HK-2 (cell line): ENCODE results near the gene SLC29A2.

Experiments used
- DNase-seq: peaks from one replicate; pipeline ENCODE4 v3.0.0-alpha.2; 2018; ENCODE audit not compliant: unreplicated experiment

Gene SLC29A2

DNA sequence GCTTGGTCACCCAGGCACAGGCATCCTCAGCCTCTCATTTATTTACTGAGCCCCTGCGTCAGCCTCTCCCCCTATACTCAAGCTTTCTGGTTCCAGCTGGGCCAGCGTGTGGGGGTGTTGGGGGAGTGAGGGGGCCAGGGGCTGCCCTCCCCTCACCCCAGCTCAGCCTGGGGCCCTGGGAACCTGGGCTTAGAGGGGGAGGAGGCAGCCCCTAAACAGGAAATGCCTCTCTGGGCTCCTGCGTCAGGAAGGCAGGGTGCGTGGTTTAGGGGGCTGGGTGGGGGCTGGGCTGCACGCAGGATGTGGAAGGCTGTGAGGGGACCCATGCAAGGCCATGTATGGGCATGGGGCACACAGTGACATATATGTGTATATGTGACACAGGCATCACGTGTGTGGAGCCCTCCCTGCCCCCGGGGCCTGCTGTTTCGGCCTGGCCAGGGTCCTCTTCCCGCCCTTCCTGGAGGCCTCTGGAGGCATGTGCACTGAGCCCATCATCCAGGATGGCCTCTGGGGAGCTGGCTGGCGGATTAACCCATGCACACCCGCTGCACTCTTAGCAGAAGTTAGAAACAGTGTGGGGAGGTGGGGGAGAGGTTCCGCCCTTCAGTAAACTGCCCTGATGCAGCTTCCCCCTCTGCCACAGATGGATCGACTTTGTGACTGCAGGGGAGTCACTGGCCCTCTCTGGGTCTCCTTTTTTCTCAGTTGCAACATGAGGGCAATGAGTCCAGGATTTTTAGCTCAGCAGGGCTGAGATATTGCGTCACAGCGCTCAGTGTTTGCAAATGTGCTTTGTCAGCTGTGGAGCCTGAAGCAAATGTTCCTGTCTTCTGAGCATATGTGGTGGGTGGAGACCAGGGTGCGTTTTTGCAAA, 53.6 kb downstream of the SLC29A2 start:
- no peak for DNase-seq

DNA sequence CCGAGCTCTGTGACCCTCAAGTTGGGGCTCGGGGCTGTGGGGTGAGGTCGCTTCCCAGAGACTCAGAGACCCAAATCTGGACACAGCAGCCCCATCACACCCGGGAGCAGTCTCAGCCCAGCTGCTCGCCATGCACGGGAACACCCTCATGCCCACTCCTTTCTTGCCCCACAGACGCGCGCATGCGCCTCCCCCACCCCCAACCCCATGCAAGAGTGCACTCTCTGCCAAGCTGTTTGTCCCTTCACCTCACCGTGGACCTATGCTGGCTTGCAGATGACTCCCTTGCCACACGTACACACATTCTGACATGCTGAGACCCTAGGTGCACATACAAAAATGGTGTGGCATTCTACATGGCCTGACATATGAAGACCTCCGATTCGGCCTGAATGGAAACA, 54.2 kb downstream of the SLC29A2 start:
- no peak for DNase-seq

DNA sequence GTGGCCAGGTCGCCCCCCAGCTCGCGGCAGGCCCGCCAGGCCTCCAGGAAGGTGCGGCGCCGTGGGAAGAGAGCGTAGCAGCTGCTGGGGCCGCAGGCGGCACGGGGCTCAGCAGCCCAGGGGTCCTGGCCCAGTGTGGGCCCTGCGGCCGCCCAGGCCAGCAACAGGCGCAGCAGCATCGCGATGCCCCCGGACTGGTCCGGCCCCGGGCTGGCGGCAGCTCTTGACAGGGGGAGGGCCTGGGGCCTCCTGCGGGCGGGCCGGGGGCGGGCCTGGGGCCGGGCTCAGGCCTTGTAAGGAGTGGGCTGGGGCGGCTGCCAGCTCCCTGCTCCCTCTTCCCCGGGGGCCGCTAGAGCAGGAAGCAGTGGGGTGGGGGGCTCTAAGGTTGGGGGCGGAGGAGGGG, 54.7 kb downstream of the SLC29A2 start, which contains the start of gene CD248:
Gene CD248 (minus strand): TSS at position 196 of the 403 bp plus-strand sequence. CDS start 17 bp downstream, at position 179.
- no peak for DNase-seq

DNA sequence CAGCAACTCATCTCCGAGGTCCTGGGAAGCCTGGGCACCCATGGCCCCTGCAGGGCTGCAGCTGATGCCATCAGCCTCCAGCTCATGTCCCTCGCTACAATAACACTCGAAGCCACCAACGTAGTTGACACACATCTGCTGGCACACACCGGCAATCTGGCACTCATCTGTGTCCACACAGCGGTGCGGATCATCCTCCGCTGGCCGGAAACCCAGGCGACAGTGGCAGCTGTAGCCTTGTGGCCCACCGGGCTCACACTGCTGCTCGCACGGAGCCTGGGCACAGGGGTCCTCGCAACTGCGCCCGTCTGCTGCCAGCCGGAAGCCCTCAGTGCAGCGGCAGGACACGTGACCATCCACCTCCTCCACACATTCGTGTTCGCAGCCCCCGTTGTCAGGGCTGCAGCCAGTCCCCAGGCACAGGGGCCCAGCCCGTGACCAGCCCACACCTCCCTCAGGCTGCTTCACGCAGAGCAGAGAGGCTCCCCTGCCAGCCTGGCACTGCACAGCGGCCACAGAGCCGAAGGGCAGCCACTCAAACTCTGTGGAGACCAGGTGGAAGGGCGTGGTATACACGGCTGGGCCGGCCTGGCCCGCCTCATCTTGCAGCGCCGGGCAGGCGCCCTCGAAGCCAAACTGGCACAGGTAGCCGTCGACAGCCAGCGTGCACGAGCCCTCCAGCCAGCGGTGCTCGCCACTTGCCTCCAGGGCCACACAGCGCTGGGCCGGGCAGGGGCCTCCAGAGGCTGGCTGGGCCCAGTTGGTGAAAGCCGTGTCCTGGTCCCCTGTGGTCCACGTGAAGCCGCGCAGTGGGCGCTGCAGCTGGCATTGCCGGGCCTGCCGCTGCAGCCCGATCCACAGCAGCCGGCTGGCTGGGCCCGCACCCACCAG, 55.4 kb downstream of the SLC29A2 start:
- DNase-seq, result no peak

DNA sequence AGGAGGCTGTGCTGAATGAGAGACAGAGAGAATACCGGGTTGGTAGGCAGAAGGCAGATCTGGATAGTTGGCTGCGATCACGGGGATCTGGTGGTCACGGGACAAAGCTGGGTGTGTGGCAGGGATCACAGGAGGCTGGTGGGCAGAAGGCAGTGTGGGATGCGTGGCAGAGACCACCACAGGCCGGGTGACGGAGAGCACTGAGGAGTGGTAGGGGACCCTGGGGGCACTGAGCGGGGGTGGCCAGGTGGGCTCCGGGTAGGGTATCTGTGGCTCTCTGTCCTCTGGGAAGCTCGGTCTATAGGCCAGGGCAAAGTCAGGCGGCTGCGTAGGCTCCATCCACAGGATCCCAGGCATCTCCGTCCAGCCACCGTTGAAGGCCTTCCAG, 56.1 kb downstream of the SLC29A2 start:
- no peak for DNase-seq

DNA sequence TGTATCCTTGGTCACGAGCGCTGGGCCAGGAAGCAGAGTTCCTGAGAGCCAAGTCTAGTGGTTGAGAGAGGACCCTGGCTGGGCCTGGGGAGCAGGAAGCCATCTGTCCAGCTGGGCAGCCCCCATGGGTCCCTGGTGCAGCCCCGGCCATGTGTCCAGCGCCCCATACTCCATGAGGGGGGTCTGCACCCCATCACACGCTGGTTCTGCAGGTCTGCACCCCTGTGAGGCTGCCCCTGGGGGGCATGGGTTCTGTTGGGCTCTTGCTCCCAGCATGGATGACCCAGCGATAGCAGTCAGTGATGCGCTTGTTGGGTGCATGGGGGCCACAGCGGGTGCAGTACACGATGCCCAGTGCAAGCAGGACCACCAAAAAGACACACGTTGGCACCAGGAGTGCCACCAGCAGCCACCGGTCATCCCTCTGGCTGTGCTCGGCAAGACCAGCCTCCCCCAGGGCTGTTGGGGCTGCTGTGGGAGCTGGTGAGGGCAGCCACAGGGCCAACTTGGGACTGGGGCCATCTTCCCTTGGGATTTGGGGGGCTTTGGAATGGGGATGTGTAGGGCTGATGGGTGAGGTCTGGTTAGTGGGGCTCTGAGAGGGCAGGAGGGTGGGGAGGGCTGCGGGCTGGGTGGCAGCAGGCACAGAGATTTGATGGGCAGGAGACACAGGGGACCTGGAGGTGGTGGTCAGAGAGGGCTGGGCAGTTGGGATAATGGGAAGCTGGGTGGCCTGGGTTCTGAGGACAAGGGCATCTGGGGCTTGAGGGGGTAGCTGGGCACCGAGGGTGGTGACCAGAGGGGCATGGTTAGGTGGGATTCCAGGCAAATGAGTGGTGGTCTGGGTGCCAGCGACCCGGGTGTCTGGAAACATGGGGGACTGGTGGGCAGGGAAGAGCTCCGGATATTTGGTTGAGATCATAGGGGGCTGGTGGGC, 56.7 kb downstream of the SLC29A2 start:
- no peak for DNase-seq

DNA sequence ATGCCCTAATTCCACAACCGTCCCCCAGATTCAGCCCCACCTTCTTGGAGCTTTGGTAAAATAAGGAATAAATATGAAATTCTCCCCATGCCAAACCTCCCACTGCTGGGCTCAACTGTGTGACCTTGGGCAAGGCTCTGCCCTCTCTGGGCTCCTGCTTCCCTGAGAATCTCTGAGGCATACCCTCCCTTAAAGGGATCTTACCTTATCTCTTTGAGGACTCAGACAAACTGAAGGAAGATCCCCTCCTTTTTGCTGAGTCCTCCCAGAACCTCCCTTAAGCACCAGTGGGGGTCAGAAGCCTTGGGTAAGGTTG, 57.4 kb downstream of the SLC29A2 start:
- DNase-seq, result no peak

DNA sequence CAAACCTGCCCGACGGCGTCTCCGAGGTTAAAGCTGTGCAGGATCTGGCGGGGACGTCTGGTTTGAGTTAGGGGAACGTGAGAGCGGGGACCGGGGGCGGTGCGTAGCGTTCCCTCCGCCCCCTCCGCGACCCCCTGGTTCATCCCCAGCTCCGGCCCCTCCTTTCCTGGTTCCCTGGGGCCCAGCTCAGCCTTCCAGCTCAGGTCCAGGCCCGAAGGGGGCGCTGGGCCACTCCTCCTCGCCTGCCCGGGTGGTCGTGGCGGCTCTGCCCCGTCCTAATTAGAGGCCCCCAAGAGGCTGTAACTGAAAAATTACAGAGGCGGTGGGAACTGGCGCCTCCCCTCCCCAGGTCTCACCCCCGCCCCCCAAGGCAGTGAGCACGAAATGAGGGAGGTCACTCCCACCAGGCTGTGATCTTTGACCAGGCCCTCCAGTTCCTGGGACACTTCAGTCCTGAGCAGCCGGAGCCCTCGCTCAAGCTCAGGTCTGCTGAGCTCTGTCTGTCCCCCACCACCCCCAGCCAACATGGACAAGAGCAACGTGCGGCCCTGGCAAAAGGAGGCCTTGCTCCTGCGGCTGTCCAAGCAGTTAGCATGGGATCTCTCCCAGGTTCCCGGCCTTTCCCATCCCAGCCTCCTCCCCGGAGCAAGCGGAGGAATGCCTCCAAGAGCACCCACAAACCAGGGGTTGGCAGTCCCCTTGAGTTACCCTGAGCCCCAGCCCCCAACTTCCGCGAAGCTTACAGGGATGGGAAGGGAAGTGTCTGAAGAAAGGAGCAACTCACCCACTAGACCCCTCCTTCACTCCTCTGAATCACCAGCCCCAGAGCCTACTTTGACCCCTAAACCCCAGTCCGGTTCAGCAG, 58.0 kb downstream of the SLC29A2 start:
- no peak for DNase-seq

DNA sequence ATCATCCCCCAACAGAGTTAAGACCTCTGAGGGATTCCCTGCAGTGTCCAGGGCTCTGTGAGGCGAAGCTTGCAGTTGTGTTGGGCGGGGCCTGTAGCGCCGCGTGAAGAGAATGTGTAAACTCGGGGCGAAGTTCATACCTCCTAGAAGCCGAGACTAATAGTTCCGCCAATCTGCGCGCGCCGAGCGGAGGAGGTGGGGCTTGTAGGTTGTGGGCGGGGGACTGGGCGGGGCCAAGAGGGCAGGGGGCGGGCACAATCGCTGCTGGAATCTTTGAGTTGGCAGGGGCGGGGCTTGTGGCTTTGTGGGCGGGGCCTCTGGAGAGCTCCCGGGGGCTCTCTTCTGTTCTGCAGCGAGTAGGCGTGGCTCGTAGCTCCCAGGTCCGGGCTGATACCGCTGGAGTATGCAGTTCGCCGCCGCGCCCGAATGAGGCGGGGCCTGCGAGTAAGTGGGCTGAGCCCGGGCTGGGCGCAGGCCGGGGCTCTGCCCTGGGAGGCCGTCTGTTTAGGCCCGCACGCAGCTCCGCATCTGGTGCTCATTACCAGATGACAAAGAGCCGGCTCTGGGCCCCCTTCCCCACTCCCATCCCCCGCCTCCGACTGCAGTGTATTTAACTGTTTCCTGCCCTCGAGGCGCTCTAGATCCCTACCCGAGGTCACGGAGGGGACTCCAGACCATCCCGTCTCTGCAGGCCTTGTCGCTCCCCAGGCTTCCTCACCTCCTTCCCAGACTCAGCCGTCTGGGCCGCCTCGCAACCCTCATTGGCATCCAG, 58.8 kb downstream of the SLC29A2 start:
- peak; percentile 97 for DNase-seq
